ENCODE results near the gene NAPB. TPM values are rescaled to one million over a fixed set of nuclear protein-coding genes. Genes with fewer than 3 reads are reported as not detected.

NAPB gene
- total and polyA plus RNA-seq, 10 of the 15 experiments (the other 5 are each of a cell fraction or from before 2014, with no cell fraction given), result 2.1 to 15.9 (median 7.2) TPM

DNA sequence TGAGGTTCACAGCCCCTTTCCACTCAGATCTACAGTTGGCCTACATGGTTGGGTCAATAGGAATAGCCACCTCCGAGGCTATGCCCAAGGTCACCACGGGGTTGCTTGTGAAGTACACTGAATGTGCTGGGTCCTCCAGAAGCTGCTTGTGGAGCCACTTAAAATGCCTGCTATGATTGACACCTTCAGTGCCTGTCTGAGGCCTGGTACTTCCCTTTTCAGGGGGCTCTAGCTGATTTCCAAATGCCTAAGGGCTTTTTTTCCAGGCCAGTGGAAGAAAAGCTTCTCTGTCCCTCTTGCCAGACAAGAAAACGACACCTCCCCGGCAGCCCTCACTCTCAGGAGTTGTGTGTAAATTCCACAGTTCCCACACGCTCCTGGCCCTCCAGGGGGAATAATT, 77.0 kb downstream of the NAPB start:
- H3K9me3 ChIP-seq (replicated peaks; ENCODE audit: control insufficient read depth, insufficient read depth, low read length), result no peaks in the 10 kb centered on the region
- BruUV-seq (replicated peaks), result no TSS peak
- H3K4me2 ChIP-seq (ENCODE audit: control insufficient read depth, insufficient read depth), result no peak overlapping the region
- H3K4me1 ChIP-seq (ENCODE audit: control insufficient read depth, insufficient read depth, low read length), result no peaks in the 10 kb centered on the region; the same call in none of the 2 replicates
- H3K79me2 ChIP-seq (ENCODE audit: control insufficient read depth, insufficient read depth, low read length), result peaks cover 2% of the 10 kb centered on the region; the same call in 1 of the 2 replicates
- DNase-seq (ENCODE audit: low read depth, low spot score) (no peak), FAIRE-seq (no peak), ATAC-seq (no peak)
- no peak overlapping the region for H3K9ac ChIP-seq (ENCODE audit: control insufficient read depth, insufficient read depth, low read length)
- 51% methylated on average over 5 of the region's 5 CpGs for WGBS (ENCODE audit: insufficient coverage, insufficient replicate concordance, low lambda C conversion rate, missing lambda C conversion rate)
- H3K36me3 ChIP-seq (ENCODE audit: control insufficient read depth in 2 of 2, insufficient read depth in 2 of 2, low read length in 1 of 2), result no peaks in the 10 kb centered on the region
- H3K4me3 ChIP-seq, result no peak overlapping the region
- ChIA-PET RAD21 (ENCODE audit: unreplicated experiment) (no interaction called here), POLR2A (no interaction called here), CTCF (no interaction called here), SMC1A (ENCODE audit: uncharacterized antibody, unreplicated experiment) (no interaction called here)
- H4K20me1 ChIP-seq (ENCODE audit: control insufficient read depth, insufficient read depth), result no peaks in the 10 kb centered on the region
- no peak overlapping the region for H2AFZ ChIP-seq (ENCODE audit: control insufficient read depth, low read depth, low read length)
- intact Hi-C loops (cut with micrococcal nuclease; ENCODE audit: unreplicated experiment) (loop anchor here (10.0 kb wide), 1 partner anchor 290 kb away; no protein-coding TSS in a partner anchor), in situ Hi-C loops (cut with MboI) (loop anchor here (5.0 kb wide), 2 partner anchors 652 to 1007 kb away; no protein-coding TSS in a partner anchor)
- no peak overlapping the region for H3K27ac ChIP-seq (ENCODE audit: control insufficient read depth, insufficient read depth)
- no peaks in the 10 kb centered on the region for H3K27me3 ChIP-seq (replicated peaks in 1 of 2; ENCODE audit: control insufficient read depth in 2 of 2, insufficient read depth in 2 of 2, low read length in 1 of 2)
- no peak for TF ChIP-seq IRF4 (IDR thresholded peaks at IDR 0.05; ENCODE audit: low read depth, low read length)
- TF ChIP-seq, protein P1, sequence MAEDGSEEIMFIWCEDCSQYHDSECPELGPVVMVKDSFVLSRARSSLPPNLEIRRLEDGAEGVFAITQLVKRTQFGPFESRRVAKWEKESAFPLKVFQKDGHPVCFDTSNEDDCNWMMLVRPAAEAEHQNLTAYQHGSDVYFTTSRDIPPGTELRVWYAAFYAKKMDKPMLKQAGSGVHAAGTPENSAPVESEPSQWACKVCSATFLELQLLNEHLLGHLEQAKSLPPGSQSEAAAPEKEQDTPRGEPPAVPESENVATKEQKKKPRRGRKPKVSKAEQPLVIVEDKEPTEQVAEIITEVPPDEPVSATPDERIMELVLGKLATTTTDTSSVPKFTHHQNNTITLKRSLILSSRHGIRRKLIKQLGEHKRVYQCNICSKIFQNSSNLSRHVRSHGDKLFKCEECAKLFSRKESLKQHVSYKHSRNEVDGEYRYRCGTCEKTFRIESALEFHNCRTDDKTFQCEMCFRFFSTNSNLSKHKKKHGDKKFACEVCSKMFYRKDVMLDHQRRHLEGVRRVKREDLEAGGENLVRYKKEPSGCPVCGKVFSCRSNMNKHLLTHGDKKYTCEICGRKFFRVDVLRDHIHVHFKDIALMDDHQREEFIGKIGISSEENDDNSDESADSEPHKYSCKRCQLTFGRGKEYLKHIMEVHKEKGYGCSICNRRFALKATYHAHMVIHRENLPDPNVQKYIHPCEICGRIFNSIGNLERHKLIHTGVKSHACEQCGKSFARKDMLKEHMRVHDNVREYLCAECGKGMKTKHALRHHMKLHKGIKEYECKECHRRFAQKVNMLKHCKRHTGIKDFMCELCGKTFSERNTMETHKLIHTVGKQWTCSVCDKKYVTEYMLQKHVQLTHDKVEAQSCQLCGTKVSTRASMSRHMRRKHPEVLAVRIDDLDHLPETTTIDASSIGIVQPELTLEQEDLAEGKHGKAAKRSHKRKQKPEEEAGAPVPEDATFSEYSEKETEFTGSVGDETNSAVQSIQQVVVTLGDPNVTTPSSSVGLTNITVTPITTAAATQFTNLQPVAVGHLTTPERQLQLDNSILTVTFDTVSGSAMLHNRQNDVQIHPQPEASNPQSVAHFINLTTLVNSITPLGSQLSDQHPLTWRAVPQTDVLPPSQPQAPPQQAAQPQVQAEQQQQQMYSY (CRISPR knock-in tag; IDR thresholded peaks at IDR 0.05), result no peak
- TF ChIP-seq SREBF2 (IDR thresholded peaks at IDR 0.05; ENCODE audit: low read length), result no peak
- TF ChIP-seq MYB (IDR thresholded peaks at IDR 0.05; ENCODE audit: borderline replicate concordance, low read depth, low read length), result no peak
- no peak for TF ChIP-seq BMI1 (IDR thresholded peaks at IDR 0.05; ENCODE audit: borderline replicate concordance)
- TF ChIP-seq CREM (IDR thresholded peaks at IDR 0.05; ENCODE audit: low read depth), result no peak
- no peak for TF ChIP-seq CREB1 (IDR thresholded peaks at IDR 0.05; ENCODE audit: low read depth)
- no peak for TF ChIP-seq SREBF1 (IDR thresholded peaks at IDR 0.05; ENCODE audit: low read length)
- TF ChIP-seq SMAD1 (IDR thresholded peaks at IDR 0.05; ENCODE audit: low read depth, partially characterized antibody), result no peak
- TF ChIP-seq, protein P2, sequence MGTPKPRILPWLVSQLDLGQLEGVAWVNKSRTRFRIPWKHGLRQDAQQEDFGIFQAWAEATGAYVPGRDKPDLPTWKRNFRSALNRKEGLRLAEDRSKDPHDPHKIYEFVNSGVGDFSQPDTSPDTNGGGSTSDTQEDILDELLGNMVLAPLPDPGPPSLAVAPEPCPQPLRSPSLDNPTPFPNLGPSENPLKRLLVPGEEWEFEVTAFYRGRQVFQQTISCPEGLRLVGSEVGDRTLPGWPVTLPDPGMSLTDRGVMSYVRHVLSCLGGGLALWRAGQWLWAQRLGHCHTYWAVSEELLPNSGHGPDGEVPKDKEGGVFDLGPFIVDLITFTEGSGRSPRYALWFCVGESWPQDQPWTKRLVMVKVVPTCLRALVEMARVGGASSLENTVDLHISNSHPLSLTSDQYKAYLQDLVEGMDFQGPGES (IDR thresholded peaks at IDR 0.05), result no peak
- no peak for TF ChIP-seq MEF2A (IDR thresholded peaks at IDR 0.05; ENCODE audit: insufficient read depth, low read depth, low read length)
- TF ChIP-seq, protein P3, sequence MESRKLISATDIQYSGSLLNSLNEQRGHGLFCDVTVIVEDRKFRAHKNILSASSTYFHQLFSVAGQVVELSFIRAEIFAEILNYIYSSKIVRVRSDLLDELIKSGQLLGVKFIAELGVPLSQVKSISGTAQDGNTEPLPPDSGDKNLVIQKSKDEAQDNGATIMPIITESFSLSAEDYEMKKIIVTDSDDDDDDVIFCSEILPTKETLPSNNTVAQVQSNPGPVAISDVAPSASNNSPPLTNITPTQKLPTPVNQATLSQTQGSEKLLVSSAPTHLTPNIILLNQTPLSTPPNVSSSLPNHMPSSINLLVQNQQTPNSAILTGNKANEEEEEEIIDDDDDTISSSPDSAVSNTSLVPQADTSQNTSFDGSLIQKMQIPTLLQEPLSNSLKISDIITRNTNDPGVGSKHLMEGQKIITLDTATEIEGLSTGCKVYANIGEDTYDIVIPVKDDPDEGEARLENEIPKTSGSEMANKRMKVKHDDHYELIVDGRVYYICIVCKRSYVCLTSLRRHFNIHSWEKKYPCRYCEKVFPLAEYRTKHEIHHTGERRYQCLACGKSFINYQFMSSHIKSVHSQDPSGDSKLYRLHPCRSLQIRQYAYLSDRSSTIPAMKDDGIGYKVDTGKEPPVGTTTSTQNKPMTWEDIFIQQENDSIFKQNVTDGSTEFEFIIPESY (IDR thresholded peaks at IDR 0.05), result no peak
- TF ChIP-seq POLR2A (IDR thresholded peaks at IDR 0.05; ENCODE audit: low read depth, low read length), result no peak
- TF ChIP-seq RUNX3 (IDR thresholded peaks at IDR 0.05; ENCODE audit: low read length), result no peak
- no peak for TF ChIP-seq NR2C2 (IDR thresholded peaks at IDR 0.05; ENCODE audit: borderline replicate concordance, control insufficient read depth, insufficient read length, low read depth)
- no peak for TF ChIP-seq PAX5 (IDR thresholded peaks at IDR 0.05; ENCODE audit: borderline replicate concordance, low read depth, low read length)
- TF ChIP-seq, protein P4, sequence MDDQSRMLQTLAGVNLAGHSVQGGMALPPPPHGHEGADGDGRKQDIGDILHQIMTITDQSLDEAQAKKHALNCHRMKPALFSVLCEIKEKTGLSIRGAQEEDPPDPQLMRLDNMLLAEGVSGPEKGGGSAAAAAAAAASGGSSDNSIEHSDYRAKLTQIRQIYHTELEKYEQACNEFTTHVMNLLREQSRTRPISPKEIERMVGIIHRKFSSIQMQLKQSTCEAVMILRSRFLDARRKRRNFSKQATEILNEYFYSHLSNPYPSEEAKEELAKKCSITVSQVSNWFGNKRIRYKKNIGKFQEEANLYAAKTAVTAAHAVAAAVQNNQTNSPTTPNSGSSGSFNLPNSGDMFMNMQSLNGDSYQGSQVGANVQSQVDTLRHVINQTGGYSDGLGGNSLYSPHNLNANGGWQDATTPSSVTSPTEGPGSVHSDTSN (IDR thresholded peaks at IDR 0.05; ENCODE audit: insufficient replicate concordance, low read depth, low read length), result no peak

All from GM12878 (cell line).